ENCODE measurements around the gene BHLHE40. TPM values are rescaled to one million over a fixed set of nuclear protein-coding genes. Genes with fewer than 3 reads are reported as not detected.

BHLHE40 gene
- total and polyA plus RNA-seq, 2 donors (not counting 1 experiment from before 2014, with no cell fraction given): 16.7 to 28.4 TPM

GRCh38 chr3:4994823-4995499 is 15.7 kb downstream of the BHLHE40 start:
- TF ChIP-seq CTCF (conservative IDR thresholded peaks at IDR 0.05 in 1 of 2, IDR thresholded peaks at IDR 0.05 in 1 of 2; ENCODE audit: low read depth in 1 of 2, low read length in 2 of 2) (no peak), EZH2 (IDR thresholded peaks at IDR 0.05; ENCODE audit: low read length, missing control alignments) (no peak)
- H2AFZ ChIP-seq (ENCODE audit: low read length): peak overlapping the region; percentile 64
- no peaks in the 10 kb centered on the region for H3K36me3 ChIP-seq (ENCODE audit: control insufficient read depth, insufficient read depth, low read length)
- no peaks in the 10 kb centered on the region for H4K20me1 ChIP-seq (ENCODE audit: control insufficient read depth, extremely low read depth, insufficient read depth, low read length)
- H3K27me3 ChIP-seq (ENCODE audit: control insufficient read depth, insufficient read depth, low read length): no peaks in the 10 kb centered on the region
- DNase-seq (ENCODE audit: low read depth in 2 of 2): peak; percentile 74 to 96
- H3K27ac ChIP-seq (ENCODE audit: insufficient read depth, low read length): peak overlapping the region; percentile 97
- H3K9ac ChIP-seq (ENCODE audit: insufficient read depth, low read length): peak overlapping the region; percentile 63
- no peak overlapping the region for H3K4me3 ChIP-seq (replicated peaks in 1 of 4; ENCODE audit: control extremely low read depth in 1 of 4, insufficient read depth in 1 of 4, low read depth in 3 of 4, low read length in 4 of 4)
- H3K79me2 ChIP-seq (ENCODE audit: control insufficient read depth, insufficient read depth, low read length): no peaks in the 10 kb centered on the region
- no peaks in the 10 kb centered on the region for H3K9me3 ChIP-seq (ENCODE audit: control insufficient read depth, insufficient read depth, low read depth, low read length)
- peaks cover 13% of the 10 kb centered on the region for H3K4me1 ChIP-seq (ENCODE audit: control insufficient read depth, extremely low read depth, insufficient read depth, low read length)
- H3K4me2 ChIP-seq (ENCODE audit: extremely low read depth, insufficient read depth, low read length): peak overlapping the region; percentile 52

GRCh38 chr3:4995500-4996053 is 16.3 kb downstream of the BHLHE40 start:
- H3K4me1 ChIP-seq (ENCODE audit: control insufficient read depth, extremely low read depth, insufficient read depth, low read length): peaks cover 13% of the 10 kb centered on the region
- peak; percentile 31 to 87 for DNase-seq (ENCODE audit: low read depth in 2 of 2)
- H3K27ac ChIP-seq (ENCODE audit: insufficient read depth, low read length): peak overlapping the region; percentile 97
- H3K9ac ChIP-seq (ENCODE audit: insufficient read depth, low read length): no peak overlapping the region
- TF ChIP-seq CTCF (conservative IDR thresholded peaks at IDR 0.05 in 1 of 2, IDR thresholded peaks at IDR 0.05 in 1 of 2; ENCODE audit: low read depth in 1 of 2, low read length in 2 of 2): no peak
- TF ChIP-seq EZH2 (IDR thresholded peaks at IDR 0.05; ENCODE audit: low read length, missing control alignments): no peak
- H3K4me2 ChIP-seq (ENCODE audit: extremely low read depth, insufficient read depth, low read length): no peak overlapping the region
- no peaks in the 10 kb centered on the region for H4K20me1 ChIP-seq (ENCODE audit: control insufficient read depth, extremely low read depth, insufficient read depth, low read length)
- no peaks in the 10 kb centered on the region for H3K27me3 ChIP-seq (ENCODE audit: control insufficient read depth, insufficient read depth, low read length)
- no peak overlapping the region for H3K4me3 ChIP-seq (replicated peaks in 1 of 4; ENCODE audit: control extremely low read depth in 1 of 4, insufficient read depth in 1 of 4, low read depth in 3 of 4, low read length in 4 of 4)
- H3K36me3 ChIP-seq (ENCODE audit: control insufficient read depth, insufficient read depth, low read length): no peaks in the 10 kb centered on the region
- no peaks in the 10 kb centered on the region for H3K79me2 ChIP-seq (ENCODE audit: control insufficient read depth, insufficient read depth, low read length)
- no peak overlapping the region for H2AFZ ChIP-seq (ENCODE audit: low read length)
- H3K9me3 ChIP-seq (ENCODE audit: control insufficient read depth, insufficient read depth, low read depth, low read length): no peaks in the 10 kb centered on the region

GRCh38 chr3:4996223-4996765 is 17.1 kb downstream of the BHLHE40 start:
- H3K9ac ChIP-seq (ENCODE audit: insufficient read depth, low read length): no peak overlapping the region
- H3K27ac ChIP-seq (ENCODE audit: insufficient read depth, low read length): no peak overlapping the region
- no peaks in the 10 kb centered on the region for H4K20me1 ChIP-seq (ENCODE audit: control insufficient read depth, extremely low read depth, insufficient read depth, low read length)
- DNase-seq (ENCODE audit: low read depth in 2 of 2): no peak
- TF ChIP-seq CTCF (conservative IDR thresholded peaks at IDR 0.05 in 1 of 2, IDR thresholded peaks at IDR 0.05 in 1 of 2; ENCODE audit: low read depth in 1 of 2, low read length in 2 of 2): no peak
- TF ChIP-seq EZH2 (IDR thresholded peaks at IDR 0.05; ENCODE audit: low read length, missing control alignments): no peak
- no peaks in the 10 kb centered on the region for H3K9me3 ChIP-seq (ENCODE audit: control insufficient read depth, insufficient read depth, low read depth, low read length)
- no peak overlapping the region for H3K4me3 ChIP-seq (replicated peaks in 1 of 4; ENCODE audit: control extremely low read depth in 1 of 4, insufficient read depth in 1 of 4, low read depth in 3 of 4, low read length in 4 of 4)
- H3K27me3 ChIP-seq (ENCODE audit: control insufficient read depth, insufficient read depth, low read length): no peaks in the 10 kb centered on the region
- no peaks in the 10 kb centered on the region for H3K36me3 ChIP-seq (ENCODE audit: control insufficient read depth, insufficient read depth, low read length)
- H3K4me1 ChIP-seq (ENCODE audit: control insufficient read depth, extremely low read depth, insufficient read depth, low read length): peaks cover 13% of the 10 kb centered on the region
- no peak overlapping the region for H3K4me2 ChIP-seq (ENCODE audit: extremely low read depth, insufficient read depth, low read length)
- no peaks in the 10 kb centered on the region for H3K79me2 ChIP-seq (ENCODE audit: control insufficient read depth, insufficient read depth, low read length)
- no peak overlapping the region for H2AFZ ChIP-seq (ENCODE audit: low read length)

All from fibroblast of lung (primary cell).